Mesothelial cell of epicardium (in vitro differentiated cells): ENCODE results near the gene ACBD4. TPM values are rescaled to one million over a fixed set of nuclear protein-coding genes. Genes with fewer than 3 reads are reported as not detected.
A peak's percentile ranks its signal among the peaks of the same experiment; 100 is the strongest.

Experiments used
- DNase-seq, 2 experiments: peaks; one replicate each; pipeline ENCODE4 v3.0.0; 2021; ENCODE audit warnings: low spot score in 2 of 2; ENCODE audit not compliant: unreplicated experiment in 2 of 2
- H3K27ac Mint-ChIP-seq: 2 replicates; pipeline ENCODE4 v1.8.0; 2021; ENCODE audit warnings: mixed read lengths
- H3K27me3 Mint-ChIP-seq: 2 replicates; pipeline ENCODE4 v1.8.0; 2021; ENCODE audit warnings: low read depth, mixed read lengths
- H3K36me3 Mint-ChIP-seq: 2 replicates; pipeline ENCODE4 v1.8.0; 2021; ENCODE audit warnings: mixed read lengths
- H3K4me1 Mint-ChIP-seq: 2 replicates; pipeline ENCODE4 v1.8.0; 2021; ENCODE audit warnings: mixed read lengths
- H3K4me3 Mint-ChIP-seq: 2 replicates; pipeline ENCODE4 v1.8.0; 2021; ENCODE audit warnings: mild to moderate bottlenecking, moderate library complexity, mixed read lengths
- H3K9me3 Mint-ChIP-seq: 2 replicates; pipeline ENCODE4 v1.8.0; 2021; ENCODE audit warnings: mixed read lengths
- CTCF ChIP-seq: fragments of 200-600 bp; sonication (generic); IDR thresholded peaks from one replicate; pipeline ENCODE4 v1.5.0; 2021; ENCODE audit warnings: antibody characterized with exemption; ENCODE audit not compliant: unreplicated experiment
- total RNA-seq: library from RNA; stranded (reverse); gene quantifications from 3 replicates; pipeline ENCODE4 v1.2.1, GENCODE V29; 2021

ACBD4 gene
- total RNA-seq, 1 donor from 2014 or later = 17.4 TPM

- no peak overlapping the region for H3K27ac Mint-ChIP-seq
- H3K9me3 Mint-ChIP-seq = no peaks in the 10 kb centered on the region
- H3K4me1 Mint-ChIP-seq = peaks cover 9% of the 10 kb centered on the region
- no peaks in the 10 kb centered on the region for H3K27me3 Mint-ChIP-seq
- H3K36me3 Mint-ChIP-seq = peaks cover 47% of the 10 kb centered on the region
- H3K4me3 Mint-ChIP-seq = no peak overlapping the region
- TF ChIP-seq CTCF = no peak
- DNase-seq = no peak
Measured at GRCh38 chr17:45096141-45096540, 39.3 kb upstream of the ACBD4 start.

GRCh38 chr17:45096926-45097325, 38.6 kb upstream of the ACBD4 start:
- H3K4me3 Mint-ChIP-seq = no peak overlapping the region
- H3K27me3 Mint-ChIP-seq = no peaks in the 10 kb centered on the region
- TF ChIP-seq CTCF = no peak
- H3K27ac Mint-ChIP-seq = no peak overlapping the region
- H3K36me3 Mint-ChIP-seq = peaks cover 47% of the 10 kb centered on the region
- peaks cover 14% of the 10 kb centered on the region for H3K4me1 Mint-ChIP-seq
- DNase-seq = no peak
- H3K9me3 Mint-ChIP-seq = no peaks in the 10 kb centered on the region

GRCh38 chr17:45098081-45098868, 37.2 kb upstream of the ACBD4 start:
- Mint-ChIP-seq H3K4me3 (no peak overlapping the region), H3K36me3 (peaks cover 39% of the 10 kb centered on the region), H3K27ac (peak overlapping the region; percentile 69), H3K27me3 (no peaks in the 10 kb centered on the region), H3K4me1 (peaks cover 28% of the 10 kb centered on the region), H3K9me3 (no peaks in the 10 kb centered on the region)
- TF ChIP-seq CTCF = no peak
- DNase-seq = no peak

GRCh38 chr17:45098869-45099616, 36.4 kb upstream of the ACBD4 start:
- H3K36me3 Mint-ChIP-seq = peaks cover 36% of the 10 kb centered on the region
- H3K27me3 Mint-ChIP-seq = no peaks in the 10 kb centered on the region
- TF ChIP-seq CTCF = peak; percentile 78
- H3K4me1 Mint-ChIP-seq = peaks cover 32% of the 10 kb centered on the region
- H3K9me3 Mint-ChIP-seq = no peaks in the 10 kb centered on the region
- no peak overlapping the region for H3K4me3 Mint-ChIP-seq
- peak overlapping the region; percentile 69 for H3K27ac Mint-ChIP-seq
- DNase-seq = peak; percentile 72 to 87

- H3K4me3 Mint-ChIP-seq = no peak overlapping the region
- H3K9me3 Mint-ChIP-seq = no peaks in the 10 kb centered on the region
- peaks cover 29% of the 10 kb centered on the region for H3K36me3 Mint-ChIP-seq
- TF ChIP-seq CTCF = no peak
- DNase-seq = no peak
- H3K27ac Mint-ChIP-seq = peak overlapping the region; percentile 99
- no peaks in the 10 kb centered on the region for H3K27me3 Mint-ChIP-seq
- H3K4me1 Mint-ChIP-seq = peaks cover 32% of the 10 kb centered on the region
Measured at GRCh38 chr17:45101546-45101882, 34.0 kb upstream of the ACBD4 start.
